Middle frontal gyrus (tissue), 1 donor: ENCODE data around the gene PARP4.
"Not testable (repeated sequence)": the region's sequence is repeated elsewhere in the genome, so short reads cannot be mapped to it uniquely, and the experiment has no call there.

ENCODE experiments used
- DNase-seq: peaks from one replicate; pipeline ENCODE4 v3.0.0-alpha.2; 2015; ENCODE audit warnings: low spot score; ENCODE audit errors: extremely low spot score

The PARP4 gene

DNA sequence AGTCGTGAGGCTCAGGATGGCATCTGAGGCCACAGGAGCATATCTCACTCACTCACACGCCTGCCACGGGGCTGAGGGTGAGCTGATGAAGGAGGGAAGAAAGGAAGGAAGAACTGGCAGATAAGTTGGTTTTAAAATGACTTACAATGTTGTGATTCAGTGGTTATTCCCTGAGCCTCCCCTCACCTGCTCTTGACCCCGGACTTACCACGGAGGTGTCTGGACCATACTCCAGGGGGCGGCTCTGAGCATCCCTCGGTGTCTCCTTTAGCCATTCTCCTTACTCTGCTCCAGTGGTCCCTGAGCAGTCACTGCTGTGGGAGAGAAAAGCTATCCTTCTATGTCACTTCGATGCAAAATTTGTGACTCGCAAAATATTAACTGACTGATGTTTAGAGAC is 141.3 kb downstream of the PARP4 start:
- not testable (repeated sequence) for DNase-seq
